BE2C (cell line): ENCODE data around the gene SMIM5.

Experiments used
- DNase-seq: peaks from one replicate; pipeline ENCODE4 v3.0.0-alpha.2; 2020
- H3K27me3 ChIP-seq: fragments of 250-450 bp; sonication (Bioruptor Pico); 2 replicates; pipeline ENCODE4 v1.5.1; 2020; ENCODE audit warnings: mild to moderate bottlenecking
- H3K36me3 ChIP-seq: fragments of 250-450 bp; sonication (Bioruptor Pico); 2 replicates; pipeline ENCODE4 v1.5.1; 2020; ENCODE audit warnings: mild to moderate bottlenecking
- H3K4me1 ChIP-seq: fragments of 250-450 bp; sonication (Bioruptor Pico); 2 replicates; pipeline ENCODE4 v1.5.1; 2020
- H3K4me3 ChIP-seq: 2 replicates; pipeline ENCODE4 v1.5.1; 2011; ENCODE audit warnings: low read depth, low read length
- H3K9me3 ChIP-seq: fragments of 250-450 bp; sonication (Bioruptor Pico); 2 replicates; pipeline ENCODE4 v1.5.1; 2020
- CTCF ChIP-seq: IDR thresholded peaks from 2 replicates; pipeline ENCODE4 v1.5.1; 2012; ENCODE audit warnings: mild to moderate bottlenecking, low read depth, low read length

The SMIM5 gene

GRCh38 chr17:75664099-75664549, 30.9 kb downstream of the SMIM5 start:
- TF ChIP-seq CTCF, result no peak
- H3K4me1 ChIP-seq, result no peaks in the 10 kb centered on the region; the same call in 1 of the 2 replicates
- H3K36me3 ChIP-seq, result peaks cover 4% of the 10 kb centered on the region
- H3K4me3 ChIP-seq, result no peak overlapping the region
- no peak for DNase-seq
- H3K27me3 ChIP-seq, result no peaks in the 10 kb centered on the region
- H3K9me3 ChIP-seq, result no peaks in the 10 kb centered on the region

DNA sequence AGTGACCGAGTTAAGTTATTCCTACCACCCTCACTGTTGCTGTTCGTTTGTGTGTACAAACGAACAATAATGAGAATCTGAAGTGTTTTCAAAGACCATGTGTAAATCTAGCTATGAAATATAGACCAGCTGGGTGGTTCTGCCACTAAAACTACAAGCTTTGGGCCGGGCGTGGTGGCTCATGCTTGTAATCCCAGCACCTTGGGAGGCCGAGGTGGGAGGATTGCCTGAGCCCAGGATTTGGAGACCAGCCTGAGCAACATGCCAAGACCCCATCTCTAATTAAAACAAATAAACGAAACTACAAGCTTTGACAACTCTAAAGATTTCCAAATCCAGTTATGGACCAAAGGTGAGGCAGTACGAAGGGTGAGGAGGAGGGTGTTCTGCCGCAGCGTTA, 32.7 kb downstream of the SMIM5 start:
- Histone ChIP-seq H3K9me3 (no peaks in the 10 kb centered on the region), H3K36me3 (peaks cover 17% of the 10 kb centered on the region), H3K27me3 (no peaks in the 10 kb centered on the region), H3K4me1 (no peaks in the 10 kb centered on the region; the same call in 1 of the 2 replicates), H3K4me3 (peak overlapping the region; percentile 91)
- no peak for DNase-seq
- TF ChIP-seq CTCF, result no peak

- DNase-seq, result peak; percentile 99
- Histone ChIP-seq H3K4me3 (peak within 1 kb of the TSS; percentile 91), H3K4me1 (no peaks in the 10 kb centered on the region; the same call in 1 of the 2 replicates), H3K9me3 (no peaks in the 10 kb centered on the region), H3K27me3 (no peaks in the 10 kb centered on the region), H3K36me3 (peaks cover 23% of the 10 kb centered on the region)
- no peak for TF ChIP-seq CTCF
Observed at GRCh38 chr17:75666959-75667790, 33.9 kb downstream of the SMIM5 start, which contains the start of the genes RECQL5 and SAP30BP. RECQL5 (minus strand) TSS chr17:75667154; CDS start chr17:75666557, 597 bp downstream. SAP30BP (plus strand) TSS chr17:75667338; CDS start chr17:75667373, 35 bp downstream.

DNA sequence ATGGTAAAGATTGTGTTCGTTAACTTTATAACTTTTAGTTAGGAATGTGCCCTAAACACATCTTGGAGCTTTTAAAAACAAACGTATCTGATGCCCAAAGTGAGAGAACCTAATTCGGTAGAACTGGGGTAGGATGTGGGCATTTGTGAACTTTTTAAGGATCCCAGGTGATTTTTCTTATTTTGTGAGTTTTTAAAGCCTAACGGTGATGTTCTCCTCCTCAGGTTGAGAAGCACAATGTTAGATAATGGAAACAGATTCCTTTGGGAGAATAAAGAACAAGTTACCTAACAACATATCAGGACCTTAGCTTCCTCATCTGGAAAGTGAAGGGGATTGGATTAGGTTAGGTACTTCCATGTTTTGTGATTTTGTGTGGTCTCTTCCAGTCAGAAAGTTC, 34.6 kb downstream of the SMIM5 start:
- DNase-seq, result no peak
- no peaks in the 10 kb centered on the region for H3K27me3 ChIP-seq
- no peaks in the 10 kb centered on the region; the same call in 1 of the 2 replicates for H3K4me1 ChIP-seq
- peaks cover 29% of the 10 kb centered on the region for H3K36me3 ChIP-seq
- no peak for TF ChIP-seq CTCF
- peak overlapping the region; percentile 91 for H3K4me3 ChIP-seq
- H3K9me3 ChIP-seq, result no peaks in the 10 kb centered on the region

- Histone ChIP-seq H3K27me3 (no peaks in the 10 kb centered on the region), H3K4me1 (no peaks in the 10 kb centered on the region; the same call in 1 of the 2 replicates), H3K9me3 (no peaks in the 10 kb centered on the region), H3K36me3 (peaks cover 34% of the 10 kb centered on the region), H3K4me3 (peak overlapping the region; percentile 91)
- DNase-seq, result no peak
- TF ChIP-seq CTCF, result no peak
Observed at GRCh38 chr17:75668489-75668888, 35.3 kb downstream of the SMIM5 start.

- H3K27me3 ChIP-seq, result no peaks in the 10 kb centered on the region
- no peak for TF ChIP-seq CTCF
- DNase-seq, result no peak
- no peak overlapping the region for H3K4me3 ChIP-seq
- no peaks in the 10 kb centered on the region; the same call in 1 of the 2 replicates for H3K4me1 ChIP-seq
- peaks cover 46% of the 10 kb centered on the region for H3K36me3 ChIP-seq
- H3K9me3 ChIP-seq, result no peaks in the 10 kb centered on the region
Observed at GRCh38 chr17:75670868-75671267, 37.6 kb downstream of the SMIM5 start.
